SK-N-SH treated with all-trans-retinoic acid at 6 μM for 48 hours (cell line): Measurements from ENCODE around the gene SNU13.

Experiments used
- ATAC-seq: fragments of 200-7000 bp; cut with Tn5 transposase; 3 replicates; pipeline ENCODE4 v1.9.1; 2020; ENCODE audit warnings: mild to moderate bottlenecking, moderate library complexity
- ARNTL ChIP-seq: fragments of 450-650 bp; formaldehyde crosslinking; IDR thresholded peaks from 2 replicates; pipeline ENCODE4 v1.5.0; 2020; ENCODE audit warnings: low read depth, mild to moderate bottlenecking, moderate library complexity, borderline replicate concordance
- BACH2 ChIP-seq: fragments of 250-450 bp; sonication (Bioruptor Pico); IDR thresholded peaks from 2 replicates; pipeline ENCODE4 v1.9.0; 2021; ENCODE audit warnings: mild to moderate bottlenecking, borderline replicate concordance
- CSDC2 ChIP-seq: fragments of 250-450 bp; sonication (Bioruptor Pico); IDR thresholded peaks from 2 replicates; pipeline ENCODE4 v1.5.0; 2020; ENCODE audit warnings: mild to moderate bottlenecking, moderate library complexity
- ESRRG ChIP-seq: fragments of 250-450 bp; sonication (Bioruptor Pico); IDR thresholded peaks from 2 replicates; pipeline ENCODE4 v1.6.1; 2021; ENCODE audit warnings: mild to moderate bottlenecking
- GLIS3 ChIP-seq: fragments of 250-450 bp; sonication (Bioruptor Pico); IDR thresholded peaks from 2 replicates; pipeline ENCODE4 v1.5.0; 2020; ENCODE audit warnings: mild to moderate bottlenecking, moderate library complexity
- ISL1 ChIP-seq: fragments of 250-450 bp; sonication (Bioruptor Pico); IDR thresholded peaks from 2 replicates; pipeline ENCODE4 v2.1.2; 2022; ENCODE audit warnings: mild to moderate bottlenecking, moderate library complexity
- OSR1 ChIP-seq: fragments of 250-450 bp; sonication (Bioruptor Pico); IDR thresholded peaks from 2 replicates; pipeline ENCODE4 v1.8.0; 2022; ENCODE audit warnings: moderate library complexity, mild to moderate bottlenecking, inconsistent platforms
- PPARA ChIP-seq: fragments of 250-450 bp; sonication (Bioruptor Pico); IDR thresholded peaks from 2 replicates; pipeline ENCODE4 v1.5.0; 2020; ENCODE audit warnings: mild to moderate bottlenecking, borderline replicate concordance
- RARB ChIP-seq: fragments of 250-450 bp; sonication (Bioruptor Pico); IDR thresholded peaks from 2 replicates; pipeline ENCODE4 v1.8.0; 2021; ENCODE audit warnings: mild to moderate bottlenecking, moderate library complexity
- SNAI2 ChIP-seq: fragments of 250-450 bp; sonication (Bioruptor Pico); IDR thresholded peaks from 2 replicates; pipeline ENCODE4 v1.5.0; 2020; ENCODE audit warnings: mild to moderate bottlenecking, moderate library complexity
- TCF4 ChIP-seq: fragments of 250-450 bp; sonication (Bioruptor Pico); IDR thresholded peaks from 2 replicates; pipeline ENCODE4 v1.8.0; 2021; ENCODE audit warnings: mild to moderate bottlenecking, moderate library complexity, borderline replicate concordance
- TOX ChIP-seq: fragments of 250-450 bp; sonication (Bioruptor Pico); IDR thresholded peaks from 2 replicates; pipeline ENCODE4 v1.8.0; 2021; ENCODE audit warnings: mild to moderate bottlenecking, moderate library complexity, borderline replicate concordance
- ZC3H10 ChIP-seq: fragments of 250-450 bp; sonication (Bioruptor Pico); IDR thresholded peaks from 2 replicates; pipeline ENCODE4 v1.5.1; 2021; ENCODE audit warnings: mild to moderate bottlenecking, moderate library complexity
- ZFP3 ChIP-seq: fragments of 250-450 bp; sonication (Bioruptor Pico); IDR thresholded peaks from 2 replicates; pipeline ENCODE4 v1.5.0; 2020; ENCODE audit warnings: mild to moderate bottlenecking, moderate library complexity
- ZFP30 ChIP-seq: fragments of 450-650 bp; formaldehyde crosslinking; IDR thresholded peaks from 2 replicates; pipeline ENCODE4 v1.5.0; 2022; ENCODE audit warnings: mild to moderate bottlenecking, moderate library complexity
- ZNF565 ChIP-seq: fragments of 450-650 bp; formaldehyde crosslinking; conservative IDR thresholded peaks from 2 replicates; pipeline ENCODE4 v1.5.0; 2020; ENCODE audit warnings: low read depth, mild to moderate bottlenecking, moderate library complexity
- ZNF70 ChIP-seq: fragments of 450-650 bp; formaldehyde crosslinking; IDR thresholded peaks from 2 replicates; pipeline ENCODE4 v1.5.0; 2020; ENCODE audit warnings: mild to moderate bottlenecking, moderate library complexity
- ZNF8 ChIP-seq: fragments of 450-650 bp; formaldehyde crosslinking; IDR thresholded peaks from 2 replicates; pipeline ENCODE4 v1.5.0; 2020; ENCODE audit warnings: mild to moderate bottlenecking, moderate library complexity
- TF ChIP-seq, protein P1 (sequence below): fragments of 250-450 bp; sonication (Bioruptor Pico); IDR thresholded peaks from 2 replicates; pipeline ENCODE4 v1.5.1; 2020; ENCODE audit warnings: low read depth, mild to moderate bottlenecking, moderate library complexity
- TF ChIP-seq, protein P2 (sequence below): fragments of 250-450 bp; sonication (Bioruptor Pico); IDR thresholded peaks from 2 replicates; pipeline ENCODE4 v1.8.0; 2020; ENCODE audit warnings: mild to moderate bottlenecking, moderate library complexity, borderline replicate concordance
- TF ChIP-seq, protein P3 (sequence below): fragments of 250-450 bp; sonication (Bioruptor Pico); IDR thresholded peaks from 2 replicates; pipeline ENCODE4 v1.8.0; 2021; ENCODE audit warnings: low read depth, mild to moderate bottlenecking, moderate library complexity, borderline replicate concordance
- TF ChIP-seq, protein P4 (sequence below): fragments of 250-450 bp; sonication (Bioruptor Pico); IDR thresholded peaks from 2 replicates; pipeline ENCODE4 v1.5.1; 2021; ENCODE audit warnings: mild to moderate bottlenecking, moderate library complexity
- TF ChIP-seq, protein P5 (sequence below): fragments of 250-450 bp; sonication (Bioruptor Pico); IDR thresholded peaks from 2 replicates; pipeline ENCODE4 v1.5.0; 2020; ENCODE audit warnings: mild to moderate bottlenecking, moderate library complexity

The SNU13 gene

DNA sequence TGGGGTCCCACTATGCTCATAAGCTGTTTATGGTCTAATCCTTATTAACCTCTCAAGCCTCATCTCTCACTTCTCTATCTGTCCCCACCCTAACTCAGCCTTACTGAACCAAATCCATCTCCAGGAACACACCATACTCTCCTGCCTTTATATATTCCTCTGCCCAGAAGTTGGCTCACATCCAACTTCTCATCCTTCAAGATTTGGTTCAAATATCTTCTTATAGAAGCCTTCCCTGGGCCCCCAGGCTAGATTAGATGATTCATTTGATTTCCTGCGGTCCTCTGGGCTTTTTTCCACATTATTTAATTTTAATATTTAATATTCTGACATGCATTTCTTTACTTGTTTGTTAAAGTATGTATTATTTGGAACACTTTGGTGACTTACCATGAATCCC lies 33.8 kb upstream of the SNU13 start:
- TF ChIP-seq ZFP3 (CRISPR knock-in tag): no peak
- no peak for TF ChIP-seq ZC3H10 (CRISPR knock-in tag)
- TF ChIP-seq SNAI2 (CRISPR knock-in tag): no peak
- no peak for TF ChIP-seq ARNTL
- TF ChIP-seq, protein P1, sequence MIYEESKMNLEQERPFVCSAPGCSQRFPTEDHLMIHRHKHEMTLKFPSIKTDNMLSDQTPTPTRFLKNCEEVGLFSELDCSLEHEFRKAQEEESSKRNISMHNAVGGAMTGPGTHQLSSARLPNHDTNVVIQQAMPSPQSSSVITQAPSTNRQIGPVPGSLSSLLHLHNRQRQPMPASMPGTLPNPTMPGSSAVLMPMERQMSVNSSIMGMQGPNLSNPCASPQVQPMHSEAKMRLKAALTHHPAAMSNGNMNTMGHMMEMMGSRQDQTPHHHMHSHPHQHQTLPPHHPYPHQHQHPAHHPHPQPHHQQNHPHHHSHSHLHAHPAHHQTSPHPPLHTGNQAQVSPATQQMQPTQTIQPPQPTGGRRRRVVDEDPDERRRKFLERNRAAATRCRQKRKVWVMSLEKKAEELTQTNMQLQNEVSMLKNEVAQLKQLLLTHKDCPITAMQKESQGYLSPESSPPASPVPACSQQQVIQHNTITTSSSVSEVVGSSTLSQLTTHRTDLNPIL (CRISPR knock-in tag): no peak
- no peak for TF ChIP-seq ESRRG (CRISPR knock-in tag)
- no peak for TF ChIP-seq BACH2 (CRISPR knock-in tag)
- no peak for TF ChIP-seq CSDC2 (CRISPR knock-in tag)
- TF ChIP-seq, protein P2, sequence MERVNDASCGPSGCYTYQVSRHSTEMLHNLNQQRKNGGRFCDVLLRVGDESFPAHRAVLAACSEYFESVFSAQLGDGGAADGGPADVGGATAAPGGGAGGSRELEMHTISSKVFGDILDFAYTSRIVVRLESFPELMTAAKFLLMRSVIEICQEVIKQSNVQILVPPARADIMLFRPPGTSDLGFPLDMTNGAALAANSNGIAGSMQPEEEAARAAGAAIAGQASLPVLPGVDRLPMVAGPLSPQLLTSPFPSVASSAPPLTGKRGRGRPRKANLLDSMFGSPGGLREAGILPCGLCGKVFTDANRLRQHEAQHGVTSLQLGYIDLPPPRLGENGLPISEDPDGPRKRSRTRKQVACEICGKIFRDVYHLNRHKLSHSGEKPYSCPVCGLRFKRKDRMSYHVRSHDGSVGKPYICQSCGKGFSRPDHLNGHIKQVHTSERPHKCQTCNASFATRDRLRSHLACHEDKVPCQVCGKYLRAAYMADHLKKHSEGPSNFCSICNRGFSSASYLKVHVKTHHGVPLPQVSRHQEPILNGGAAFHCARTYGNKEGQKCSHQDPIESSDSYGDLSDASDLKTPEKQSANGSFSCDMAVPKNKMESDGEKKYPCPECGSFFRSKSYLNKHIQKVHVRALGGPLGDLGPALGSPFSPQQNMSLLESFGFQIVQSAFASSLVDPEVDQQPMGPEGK (CRISPR knock-in tag): no peak
- TF ChIP-seq ZNF565 (CRISPR knock-in tag): no peak
- no peak for TF ChIP-seq PPARA (CRISPR knock-in tag)
- TF ChIP-seq ZFP30: no peak
- no peak for TF ChIP-seq GLIS3
- no peak for TF ChIP-seq TOX (CRISPR knock-in tag)
- TF ChIP-seq, protein P3, sequence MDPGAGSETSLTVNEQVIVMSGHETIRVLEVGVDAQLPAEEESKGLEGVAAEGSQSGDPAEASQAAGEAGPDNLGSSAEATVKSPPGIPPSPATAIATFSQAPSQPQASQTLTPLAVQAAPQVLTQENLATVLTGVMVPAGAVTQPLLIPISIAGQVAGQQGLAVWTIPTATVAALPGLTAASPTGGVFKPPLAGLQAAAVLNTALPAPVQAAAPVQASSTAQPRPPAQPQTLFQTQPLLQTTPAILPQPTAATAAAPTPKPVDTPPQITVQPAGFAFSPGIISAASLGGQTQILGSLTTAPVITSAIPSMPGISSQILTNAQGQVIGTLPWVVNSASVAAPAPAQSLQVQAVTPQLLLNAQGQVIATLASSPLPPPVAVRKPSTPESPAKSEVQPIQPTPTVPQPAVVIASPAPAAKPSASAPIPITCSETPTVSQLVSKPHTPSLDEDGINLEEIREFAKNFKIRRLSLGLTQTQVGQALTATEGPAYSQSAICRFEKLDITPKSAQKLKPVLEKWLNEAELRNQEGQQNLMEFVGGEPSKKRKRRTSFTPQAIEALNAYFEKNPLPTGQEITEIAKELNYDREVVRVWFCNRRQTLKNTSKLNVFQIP (CRISPR knock-in tag): no peak
- no peak for TF ChIP-seq ZNF8
- TF ChIP-seq ZNF70: no peak
- TF ChIP-seq, all 23 proteins: peak for 0
- ATAC-seq: no peak

DNA sequence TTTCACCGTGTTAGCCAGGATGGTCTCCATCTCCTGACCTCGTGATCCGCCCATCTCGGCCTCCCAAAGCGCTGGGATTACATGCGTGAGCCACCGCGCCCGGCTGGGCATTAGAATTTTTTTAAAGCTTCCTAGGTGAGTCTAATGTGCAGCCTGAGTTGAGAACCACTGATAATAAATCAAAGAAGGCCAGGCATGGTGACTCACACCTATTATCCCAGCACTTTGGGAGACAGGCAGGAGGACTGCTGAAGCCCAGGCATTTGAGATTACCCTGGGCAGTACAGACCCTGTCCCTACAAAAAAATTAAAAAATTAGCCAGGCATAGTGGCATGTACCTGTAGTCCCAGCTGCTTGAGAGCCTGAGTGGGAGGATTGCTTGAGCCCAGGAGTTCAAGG lies 24.3 kb upstream of the SNU13 start:
- TF ChIP-seq TOX (CRISPR knock-in tag): no peak
- no peak for TF ChIP-seq ESRRG (CRISPR knock-in tag)
- no peak for TF ChIP-seq PPARA (CRISPR knock-in tag)
- no peak for TF ChIP-seq SNAI2 (CRISPR knock-in tag)
- no peak for TF ChIP-seq ZNF565 (CRISPR knock-in tag)
- TF ChIP-seq BACH2 (CRISPR knock-in tag): no peak
- no peak for TF ChIP-seq ISL1
- TF ChIP-seq TCF4 (CRISPR knock-in tag): no peak
- no peak for TF ChIP-seq OSR1 (CRISPR knock-in tag)
- TF ChIP-seq, protein P4, sequence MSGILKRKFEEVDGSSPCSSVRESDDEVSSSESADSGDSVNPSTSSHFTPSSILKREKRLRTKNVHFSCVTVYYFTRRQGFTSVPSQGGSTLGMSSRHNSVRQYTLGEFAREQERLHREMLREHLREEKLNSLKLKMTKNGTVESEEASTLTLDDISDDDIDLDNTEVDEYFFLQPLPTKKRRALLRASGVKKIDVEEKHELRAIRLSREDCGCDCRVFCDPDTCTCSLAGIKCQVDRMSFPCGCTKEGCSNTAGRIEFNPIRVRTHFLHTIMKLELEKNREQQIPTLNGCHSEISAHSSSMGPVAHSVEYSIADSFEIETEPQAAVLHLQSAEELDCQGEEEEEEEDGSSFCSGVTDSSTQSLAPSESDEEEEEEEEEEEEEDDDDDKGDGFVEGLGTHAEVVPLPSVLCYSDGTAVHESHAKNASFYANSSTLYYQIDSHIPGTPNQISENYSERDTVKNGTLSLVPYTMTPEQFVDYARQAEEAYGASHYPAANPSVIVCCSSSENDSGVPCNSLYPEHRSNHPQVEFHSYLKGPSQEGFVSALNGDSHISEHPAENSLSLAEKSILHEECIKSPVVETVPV (CRISPR knock-in tag): no peak
- no peak for TF ChIP-seq ZC3H10 (CRISPR knock-in tag)
- TF ChIP-seq, protein P3 (CRISPR knock-in tag): no peak
- no peak for ATAC-seq

DNA sequence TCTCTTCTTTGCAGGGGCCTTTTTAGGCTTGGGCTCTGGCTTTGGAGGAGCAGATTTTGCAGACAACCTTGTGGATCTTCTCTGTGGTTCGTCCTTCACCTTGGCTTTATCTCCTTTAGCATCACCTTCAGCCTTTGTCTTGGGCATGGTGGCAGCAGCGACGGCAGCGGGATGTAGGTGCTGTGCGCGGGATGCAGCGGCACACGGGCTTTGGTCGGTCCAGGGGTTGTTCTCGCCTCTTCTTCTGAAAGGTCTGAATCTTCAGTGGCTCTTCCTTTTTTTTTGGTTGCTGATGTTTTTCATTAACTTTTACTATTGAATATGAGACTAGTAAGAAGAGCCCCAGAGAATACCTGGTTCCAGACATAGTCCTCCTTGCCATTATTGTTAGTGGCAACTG lies 20.7 kb upstream of the SNU13 start:
- no peak for ATAC-seq
- TF ChIP-seq TCF4 (CRISPR knock-in tag) (no peak), BACH2 (CRISPR knock-in tag) (no peak), CSDC2 (CRISPR knock-in tag) (no peak), ZFP30 (no peak), PPARA (CRISPR knock-in tag) (no peak), TOX (CRISPR knock-in tag) (no peak), SNAI2 (CRISPR knock-in tag) (no peak), GLIS3 (no peak), ARNTL (no peak), ZC3H10 (CRISPR knock-in tag) (no peak), ZNF8 (no peak), ZFP3 (CRISPR knock-in tag) (no peak), RARB (CRISPR knock-in tag) (no peak)
- TF ChIP-seq, protein P1 (CRISPR knock-in tag): no peak
- TF ChIP-seq, protein P5, sequence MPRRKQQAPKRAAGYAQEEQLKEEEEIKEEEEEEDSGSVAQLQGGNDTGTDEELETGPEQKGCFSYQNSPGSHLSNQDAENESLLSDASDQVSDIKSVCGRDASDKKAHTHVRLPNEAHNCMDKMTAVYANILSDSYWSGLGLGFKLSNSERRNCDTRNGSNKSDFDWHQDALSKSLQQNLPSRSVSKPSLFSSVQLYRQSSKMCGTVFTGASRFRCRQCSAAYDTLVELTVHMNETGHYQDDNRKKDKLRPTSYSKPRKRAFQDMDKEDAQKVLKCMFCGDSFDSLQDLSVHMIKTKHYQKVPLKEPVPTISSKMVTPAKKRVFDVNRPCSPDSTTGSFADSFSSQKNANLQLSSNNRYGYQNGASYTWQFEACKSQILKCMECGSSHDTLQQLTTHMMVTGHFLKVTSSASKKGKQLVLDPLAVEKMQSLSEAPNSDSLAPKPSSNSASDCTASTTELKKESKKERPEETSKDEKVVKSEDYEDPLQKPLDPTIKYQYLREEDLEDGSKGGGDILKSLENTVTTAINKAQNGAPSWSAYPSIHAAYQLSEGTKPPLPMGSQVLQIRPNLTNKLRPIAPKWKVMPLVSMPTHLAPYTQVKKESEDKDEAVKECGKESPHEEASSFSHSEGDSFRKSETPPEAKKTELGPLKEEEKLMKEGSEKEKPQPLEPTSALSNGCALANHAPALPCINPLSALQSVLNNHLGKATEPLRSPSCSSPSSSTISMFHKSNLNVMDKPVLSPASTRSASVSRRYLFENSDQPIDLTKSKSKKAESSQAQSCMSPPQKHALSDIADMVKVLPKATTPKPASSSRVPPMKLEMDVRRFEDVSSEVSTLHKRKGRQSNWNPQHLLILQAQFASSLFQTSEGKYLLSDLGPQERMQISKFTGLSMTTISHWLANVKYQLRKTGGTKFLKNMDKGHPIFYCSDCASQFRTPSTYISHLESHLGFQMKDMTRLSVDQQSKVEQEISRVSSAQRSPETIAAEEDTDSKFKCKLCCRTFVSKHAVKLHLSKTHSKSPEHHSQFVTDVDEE (CRISPR knock-in tag): no peak
- TF ChIP-seq, protein P4 (CRISPR knock-in tag): no peak
